NK-92 treated with Interleukin-12 subunit alpha and Interleukin-12 subunit beta, amount 100 ng/mL, for 24 hours (cell line): ENCODE results near the gene HNRNPR.

Experiments used
- DNase-seq: peaks from one replicate; lab custom pipeline; 2025; lab: John Stamatoyannopoulos, UW

Gene HNRNPR

DNA sequence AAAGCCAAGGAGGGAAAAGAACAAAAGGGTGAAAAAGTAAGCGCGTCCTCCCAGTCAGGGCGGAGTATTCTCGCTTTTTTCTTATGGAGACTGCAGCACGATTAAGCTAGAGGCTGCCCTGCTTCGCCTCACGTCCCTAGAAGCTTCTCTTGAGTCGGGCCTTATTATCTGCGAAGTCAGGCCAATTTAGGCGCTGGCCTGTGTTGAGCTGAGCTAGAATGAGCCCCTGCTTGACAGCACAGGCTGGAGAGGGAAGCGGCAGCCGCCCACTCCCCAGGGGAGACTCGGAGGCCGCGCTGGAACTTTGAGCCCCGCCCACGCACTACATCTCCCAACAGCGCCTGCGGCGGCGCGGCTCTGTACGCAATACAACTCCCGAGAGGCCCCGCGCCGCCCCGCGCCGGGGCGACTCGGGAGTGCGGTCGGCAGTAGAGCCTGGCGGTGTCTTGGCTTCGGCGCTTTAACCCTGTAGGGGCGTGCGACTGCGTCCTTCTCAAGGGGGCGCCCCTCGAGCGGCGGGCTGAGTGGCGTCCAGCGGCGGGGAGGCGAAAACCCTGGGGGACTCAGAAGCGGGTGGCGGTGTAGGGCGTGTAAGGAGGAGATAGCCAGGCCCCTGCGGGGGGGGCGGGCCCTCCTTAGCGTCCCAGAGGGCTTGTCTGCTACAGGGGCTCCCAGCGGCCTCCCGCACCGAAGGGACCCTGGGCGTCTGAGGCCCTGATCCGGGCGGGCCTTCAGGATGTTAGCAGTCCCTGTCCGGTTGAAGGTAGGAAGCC is 24.7 kb upstream of the HNRNPR start:
- DNase-seq, result peak; percentile 83

DNA sequence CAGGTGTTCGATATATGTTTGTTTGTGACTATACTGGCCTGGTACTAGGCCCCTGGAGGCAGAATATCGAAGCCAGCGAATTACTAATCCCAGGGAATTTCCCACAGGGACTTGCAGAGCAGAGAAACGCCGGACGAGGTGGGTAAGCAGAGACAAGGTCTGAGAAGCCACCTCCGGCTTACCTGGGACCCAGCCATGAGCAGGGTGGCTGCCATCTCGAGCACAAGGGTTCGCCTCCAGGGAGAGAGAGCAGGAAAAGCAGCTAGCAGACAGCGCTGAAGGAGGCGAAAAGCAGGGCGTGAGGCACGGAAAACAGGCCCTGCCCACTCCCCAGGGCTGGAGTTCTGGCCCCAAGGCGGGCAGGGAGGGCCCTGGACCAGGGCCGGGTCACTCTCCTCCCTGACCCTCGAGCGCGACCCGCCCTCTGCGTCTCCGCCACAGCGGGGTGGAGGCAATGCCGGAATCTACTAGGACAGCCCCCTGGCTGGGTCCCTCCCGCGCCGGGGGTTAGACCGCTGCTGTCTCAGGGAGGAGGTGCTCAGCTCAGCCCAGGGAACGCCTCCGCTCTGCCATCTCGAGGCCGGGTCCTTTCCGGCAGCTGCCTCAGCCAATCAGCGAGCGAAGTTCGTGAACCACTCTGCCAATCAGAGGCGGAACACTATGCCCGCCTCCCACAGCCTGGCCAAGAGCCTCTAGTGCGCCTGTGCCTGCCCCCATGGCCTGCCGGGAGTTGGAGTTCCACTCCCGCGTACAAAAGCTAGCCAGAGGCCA is 23.9 kb upstream of the HNRNPR start:
- DNase-seq, result peak; percentile 98

DNA sequence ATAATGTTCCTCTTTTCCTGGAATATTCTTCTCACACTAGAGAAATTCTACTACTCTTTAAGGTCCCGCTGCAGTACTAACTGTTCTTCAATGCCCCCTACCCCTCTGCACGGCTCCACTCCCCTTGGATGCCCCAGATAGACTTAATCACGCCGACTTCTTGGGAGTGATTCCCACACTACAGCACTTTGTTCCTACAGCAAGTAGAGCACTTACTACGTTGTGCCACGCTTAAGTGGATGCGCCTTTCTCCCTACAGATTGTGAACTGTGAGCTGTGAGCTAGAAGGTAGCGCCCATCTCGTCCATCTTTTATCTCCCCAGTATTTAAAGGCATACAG is 23.3 kb upstream of the HNRNPR start:
- DNase-seq, result no peak

DNA sequence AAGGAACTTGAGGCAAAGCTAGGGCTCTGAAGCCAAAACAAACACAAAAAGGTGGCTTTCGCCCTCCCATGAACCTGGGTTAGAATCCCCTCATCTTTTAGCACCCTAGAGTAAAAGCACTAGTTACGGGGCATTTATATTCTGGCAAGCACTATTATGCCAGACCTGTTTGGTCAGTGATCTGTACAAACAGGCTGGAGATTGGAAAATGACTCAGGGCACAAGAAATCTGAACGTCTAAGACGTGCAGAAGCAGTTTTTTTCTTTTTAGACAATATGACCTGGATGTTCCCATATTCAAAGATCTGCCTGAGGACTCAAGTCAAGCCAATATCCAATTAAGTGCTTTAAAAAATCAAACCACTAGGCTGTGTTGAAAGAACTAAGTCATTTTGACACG is 22.5 kb upstream of the HNRNPR start:
- DNase-seq, result no peak

DNA sequence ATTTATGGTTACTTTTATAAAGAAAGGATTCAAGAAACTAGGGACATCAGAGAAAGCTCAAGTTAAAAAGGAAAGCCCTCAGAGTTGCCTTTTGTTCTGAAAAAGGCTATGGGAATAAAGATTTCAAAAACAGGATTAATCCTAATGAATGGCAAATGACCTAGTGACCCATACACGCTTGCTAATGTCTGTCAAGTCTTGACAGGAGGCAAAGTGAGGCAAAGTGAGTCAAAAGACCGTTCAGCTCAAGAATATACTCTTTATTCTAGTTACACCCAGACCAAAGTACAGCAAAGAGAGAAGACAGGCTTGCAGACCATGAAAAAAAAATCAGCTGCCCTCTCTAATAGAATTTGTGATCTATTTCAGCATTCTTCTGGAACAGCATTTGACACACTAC is 22.1 kb upstream of the HNRNPR start:
- no peak for DNase-seq

DNA sequence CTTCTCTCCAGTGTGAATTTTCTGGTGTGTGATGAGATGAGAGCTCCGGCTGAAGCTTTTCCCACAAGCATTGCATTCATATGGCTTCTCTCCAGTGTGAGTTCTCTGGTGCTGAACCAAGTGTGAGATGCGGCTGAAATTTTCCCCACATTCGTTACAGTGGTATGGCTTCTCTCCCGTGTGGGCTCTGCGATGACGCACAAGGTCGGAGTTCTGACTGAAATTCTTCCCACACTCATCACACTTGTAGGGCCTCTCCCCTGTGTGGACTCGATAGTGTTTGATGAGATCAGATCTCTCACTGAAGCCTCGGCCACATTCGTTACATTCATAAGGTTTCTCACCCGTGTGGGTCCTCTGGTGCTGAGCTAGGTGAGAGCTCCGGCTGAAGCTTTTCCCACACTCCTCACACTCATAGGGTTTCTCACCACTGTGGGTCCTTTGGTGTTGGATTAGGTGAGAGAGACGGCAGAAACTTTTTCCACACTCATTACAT is 18.2 kb upstream of the HNRNPR start:
- no peak for DNase-seq

DNA sequence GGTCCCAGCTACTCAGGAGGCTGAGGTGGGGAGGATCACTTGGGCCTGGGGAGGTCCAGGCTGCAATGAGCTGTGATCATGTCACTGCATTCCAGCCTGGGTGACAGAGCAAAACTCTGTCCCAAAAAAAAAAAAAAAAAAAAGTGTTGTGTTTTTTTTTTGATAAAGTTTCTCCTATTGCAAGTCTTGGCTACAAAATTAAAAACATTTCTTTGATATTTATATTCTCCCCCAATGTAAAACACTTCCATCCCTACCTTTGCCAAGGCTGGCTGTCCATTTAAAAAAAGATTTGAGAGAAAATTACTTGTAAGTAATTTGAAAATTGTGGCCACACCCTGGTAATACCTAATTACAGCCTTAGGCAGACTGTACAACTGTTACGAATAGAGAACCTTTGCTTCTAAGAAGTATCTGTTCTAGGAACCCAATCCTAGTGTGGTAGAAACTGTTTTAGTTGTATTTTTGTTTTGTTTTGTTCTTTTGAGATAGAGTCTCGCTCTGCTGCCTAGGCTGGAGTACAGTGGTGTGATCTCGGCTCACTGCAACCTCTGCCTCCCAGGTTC is 14.3 kb upstream of the HNRNPR start:
- no peak for DNase-seq

DNA sequence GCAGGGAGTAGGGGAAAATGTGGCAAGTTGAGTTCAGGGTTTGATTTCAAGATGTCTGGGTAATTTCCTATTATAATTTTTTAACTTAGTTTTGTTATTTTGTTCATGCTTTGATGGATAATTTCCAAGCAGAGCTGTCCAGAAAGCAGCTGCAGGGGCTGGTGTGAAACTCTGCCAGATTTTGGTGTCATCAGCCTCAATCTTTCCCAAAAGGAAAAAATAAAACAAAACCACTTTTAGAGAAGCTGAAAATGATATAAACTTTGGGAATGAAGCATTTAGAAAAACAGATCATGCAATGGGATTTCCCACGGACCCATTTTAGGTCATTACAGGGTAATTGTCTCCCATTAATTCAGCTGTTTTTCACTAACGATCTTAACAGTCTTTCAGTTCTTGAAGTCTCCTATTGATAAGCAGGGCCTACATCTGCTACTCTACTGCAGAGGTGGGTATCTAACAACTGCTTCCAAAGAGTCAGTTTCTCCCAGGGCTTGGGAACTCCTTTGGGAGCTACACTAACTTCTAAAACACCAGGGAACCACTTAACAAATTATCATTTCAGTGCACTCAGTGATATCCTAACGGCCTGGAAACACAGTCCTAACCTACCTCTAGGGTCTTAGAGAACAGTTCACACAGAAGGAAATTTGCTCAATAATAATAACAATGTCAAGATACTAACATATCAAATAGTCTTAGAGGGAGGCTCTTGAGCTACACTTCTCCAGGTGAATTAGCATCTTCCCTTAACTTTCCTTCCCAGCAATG is 13.2 kb upstream of the HNRNPR start:
- DNase-seq, result no peak

DNA sequence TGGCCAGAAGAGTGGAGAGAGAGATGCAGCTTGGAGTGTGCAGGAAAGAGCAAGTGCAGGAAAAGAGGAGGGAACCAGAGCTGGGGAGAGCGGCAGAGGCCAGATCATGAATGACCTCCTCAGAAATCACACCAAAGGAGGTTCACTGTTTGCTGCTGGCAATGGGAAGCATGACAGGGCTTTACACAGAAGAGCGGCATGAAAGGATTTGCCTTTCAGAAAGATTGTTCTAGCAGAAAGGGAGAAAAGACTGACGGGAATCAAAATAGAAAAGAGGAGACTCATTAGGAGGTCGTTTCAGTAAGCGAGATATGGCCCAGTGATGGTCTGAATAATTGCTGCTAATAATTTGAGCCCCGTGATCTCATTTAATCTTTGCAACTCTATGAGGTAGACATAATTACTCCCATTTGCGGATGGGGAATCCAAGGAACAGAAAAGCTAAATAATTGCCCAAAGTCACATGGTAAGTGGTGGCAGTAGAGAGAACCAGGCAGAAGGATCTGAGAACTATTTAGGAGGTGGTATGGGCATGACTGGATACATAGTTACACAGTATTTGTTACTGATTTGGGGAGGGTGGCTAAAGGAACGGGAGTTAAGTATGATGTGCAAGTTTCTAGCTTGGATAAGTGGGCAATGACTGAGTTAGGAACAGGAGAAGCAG is 12.5 kb upstream of the HNRNPR start:
- no peak for DNase-seq

DNA sequence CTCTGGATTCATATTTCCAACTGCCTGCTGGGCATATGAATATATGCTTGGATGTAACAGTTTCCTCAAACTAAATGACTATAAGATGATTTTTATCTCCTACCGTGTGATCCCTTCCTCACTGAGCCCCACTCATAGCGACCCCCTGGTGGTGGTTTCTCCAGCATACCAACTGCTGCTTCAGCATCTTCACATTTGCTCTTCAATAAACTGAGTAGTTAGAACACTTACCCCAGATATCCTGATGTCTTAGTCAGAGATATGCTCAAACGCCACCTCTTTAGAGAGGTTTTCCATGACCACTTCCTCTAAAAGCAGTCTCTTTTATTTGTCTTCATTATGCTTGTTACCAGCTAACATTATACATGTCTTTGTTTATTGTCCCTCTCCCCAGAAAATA is 10.2 kb upstream of the HNRNPR start:
- DNase-seq, result no peak

DNA sequence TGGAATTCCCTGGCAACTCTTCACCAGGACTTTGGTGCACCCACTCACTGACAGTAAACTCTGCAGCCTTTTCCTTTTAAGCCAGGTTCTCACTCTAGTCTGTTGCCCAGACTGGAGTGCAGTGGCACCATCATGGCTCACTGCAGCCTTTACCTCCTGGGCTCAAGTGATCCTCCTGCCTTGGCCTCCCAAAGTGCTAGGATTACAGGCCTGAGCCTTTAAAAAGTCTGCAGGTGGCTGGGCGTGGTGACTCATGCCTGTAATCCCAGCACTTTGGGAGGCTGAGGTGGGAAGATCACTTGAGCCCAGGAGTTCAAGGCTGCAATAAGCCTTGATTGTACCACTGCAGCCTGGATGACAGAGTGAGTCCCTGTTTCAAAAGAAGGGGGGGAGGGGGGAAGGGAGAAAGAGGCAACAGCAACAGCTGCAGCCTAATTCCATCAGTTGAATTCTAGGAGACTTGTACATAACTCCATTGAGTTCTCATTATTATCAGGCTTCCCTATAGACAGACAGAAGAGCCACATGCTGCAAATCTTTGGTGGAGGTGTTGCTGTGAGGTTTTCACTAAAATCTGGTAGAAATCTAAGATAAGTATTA is 8.1 kb upstream of the HNRNPR start:
- DNase-seq, result no peak

DNA sequence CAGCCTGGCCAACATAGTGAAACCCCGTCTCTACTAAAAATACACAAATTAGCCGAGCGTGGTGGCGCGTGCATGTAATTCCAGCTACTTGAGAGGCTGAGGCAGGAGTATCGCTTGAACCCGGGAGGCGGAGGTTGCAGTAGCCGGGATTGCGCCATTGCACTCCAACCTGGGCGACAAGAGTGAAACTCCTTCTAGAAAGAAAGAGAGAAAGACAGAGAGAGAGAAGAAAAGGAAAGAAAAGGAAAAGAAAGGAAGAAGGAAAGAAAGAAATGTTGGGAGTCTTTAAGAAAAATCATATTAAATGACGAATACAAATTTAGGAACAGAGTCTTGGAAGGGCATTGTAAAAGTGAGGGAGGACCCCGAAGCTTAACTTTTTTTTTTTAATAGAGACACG is 1.8 kb upstream of the HNRNPR start:
- no peak for DNase-seq

DNA sequence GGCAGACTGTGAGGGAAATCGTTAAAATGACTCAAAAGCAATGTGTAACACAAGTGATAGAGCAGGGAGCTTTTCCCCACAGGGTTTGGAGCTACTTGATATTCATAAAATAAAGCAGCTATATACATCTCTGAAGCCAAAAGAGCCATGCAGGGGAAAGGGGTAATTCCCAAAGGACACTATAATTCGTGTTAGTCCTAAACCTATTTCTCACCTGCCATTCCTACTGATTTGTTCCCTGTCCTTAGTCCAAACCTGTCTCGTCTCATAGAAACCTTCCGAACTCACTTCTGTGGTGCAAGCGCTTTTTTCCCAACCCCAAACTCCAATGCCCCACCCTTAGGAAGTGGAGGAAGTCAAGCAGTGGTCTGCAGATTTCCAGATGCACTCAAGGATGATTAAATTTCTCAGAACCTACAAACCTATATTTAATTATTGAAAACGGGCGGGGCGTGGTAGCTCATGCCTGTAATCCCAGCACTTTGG is 946 bp upstream of the HNRNPR start:
- DNase-seq, result no peak

DNA sequence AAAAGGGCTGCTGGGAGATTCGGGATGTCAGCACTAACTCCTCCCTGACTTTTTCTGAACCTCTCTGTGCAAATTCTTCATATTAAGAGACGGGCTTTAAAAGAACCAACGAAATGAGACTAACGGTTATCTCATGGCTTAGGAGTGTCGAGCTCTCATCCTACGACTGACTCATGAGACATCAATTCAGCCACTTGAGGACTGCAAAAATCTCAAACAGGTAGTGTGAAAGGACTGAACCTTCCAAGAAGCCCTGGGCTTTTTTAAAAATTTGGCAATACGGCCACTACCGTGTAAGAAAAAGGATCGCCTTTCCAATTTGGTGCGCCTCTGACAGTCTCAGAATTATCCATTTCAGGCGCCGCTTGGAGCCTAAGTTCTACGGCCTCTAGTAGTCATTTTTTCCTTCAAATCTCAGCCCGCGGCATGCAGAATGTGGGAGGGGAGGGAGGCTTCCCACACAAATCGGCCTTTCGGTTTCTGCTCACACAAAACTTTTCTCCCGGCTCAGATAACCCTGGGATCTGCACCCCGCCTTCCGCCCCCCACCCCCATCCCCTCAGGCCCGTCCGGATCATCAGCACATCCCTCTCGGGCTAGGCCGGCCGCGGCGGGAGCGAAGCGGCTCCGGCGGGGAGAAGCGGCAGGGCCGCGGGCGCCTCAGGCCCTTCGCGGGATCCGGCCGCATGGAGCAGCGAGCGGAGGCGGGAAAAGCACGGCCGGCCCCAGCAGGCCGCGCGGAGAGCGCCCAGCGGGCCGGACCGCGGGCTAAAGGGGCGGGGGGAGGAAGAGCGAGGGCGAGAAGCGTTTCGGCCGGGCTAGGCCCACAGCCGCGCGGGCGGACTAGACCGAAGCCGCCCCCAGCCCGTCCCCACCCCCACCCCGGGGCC is 618 bp downstream of the HNRNPR start:
- peak; percentile 49 for DNase-seq

DNA sequence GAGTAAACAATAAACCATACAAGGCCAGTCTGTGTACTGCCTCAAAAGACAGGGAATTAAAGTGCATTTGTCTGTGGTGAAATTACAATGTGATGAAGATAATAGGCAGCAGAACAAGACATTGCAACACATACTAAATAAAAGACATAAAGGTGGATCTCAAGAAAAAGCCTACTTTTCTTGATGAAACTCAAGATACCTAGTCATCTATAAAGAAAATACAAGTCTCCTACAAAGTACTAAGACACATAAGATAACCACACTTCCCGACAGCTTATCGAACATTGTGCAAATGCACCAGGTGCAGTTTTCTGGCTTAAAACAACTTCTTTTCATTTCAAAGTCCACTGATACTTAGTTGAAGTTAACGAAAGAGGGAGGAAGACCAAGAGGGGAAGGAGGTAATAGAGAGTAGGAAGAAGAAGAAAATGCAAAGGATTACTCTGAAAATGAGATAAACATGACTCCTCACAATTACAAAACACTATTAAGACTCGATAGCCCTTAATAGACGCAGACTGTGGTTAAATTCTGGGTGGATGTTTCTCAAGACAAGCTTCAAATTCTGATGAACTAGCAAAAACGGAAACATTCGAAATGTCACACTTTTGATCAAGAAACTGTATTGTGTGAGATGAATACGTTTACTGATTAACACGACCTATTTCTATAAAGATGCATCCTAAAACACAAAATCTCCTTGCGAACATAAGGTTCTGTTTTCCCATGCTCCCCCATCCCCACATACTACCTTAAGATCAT is 2.0 kb downstream of the HNRNPR start:
- DNase-seq, result no peak

DNA sequence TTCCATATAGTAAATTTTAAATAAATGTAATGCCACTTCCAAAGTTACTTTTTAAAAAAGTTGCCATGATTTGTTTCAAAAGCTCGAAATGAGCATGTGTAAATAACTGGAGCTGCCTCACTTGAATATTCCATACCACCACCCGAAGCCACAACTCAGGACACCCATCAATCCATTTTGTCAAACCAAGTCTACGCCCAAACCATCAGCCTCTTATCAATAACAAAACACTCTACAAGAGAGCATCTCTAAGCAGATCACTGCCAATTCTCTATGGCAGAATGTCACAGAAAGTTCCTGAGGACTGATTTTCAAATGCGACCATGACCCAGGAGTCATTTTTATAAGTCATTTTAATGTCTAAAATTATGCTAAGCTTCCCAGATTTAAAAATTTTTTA is 4.5 kb downstream of the HNRNPR start:
- DNase-seq, result no peak

DNA sequence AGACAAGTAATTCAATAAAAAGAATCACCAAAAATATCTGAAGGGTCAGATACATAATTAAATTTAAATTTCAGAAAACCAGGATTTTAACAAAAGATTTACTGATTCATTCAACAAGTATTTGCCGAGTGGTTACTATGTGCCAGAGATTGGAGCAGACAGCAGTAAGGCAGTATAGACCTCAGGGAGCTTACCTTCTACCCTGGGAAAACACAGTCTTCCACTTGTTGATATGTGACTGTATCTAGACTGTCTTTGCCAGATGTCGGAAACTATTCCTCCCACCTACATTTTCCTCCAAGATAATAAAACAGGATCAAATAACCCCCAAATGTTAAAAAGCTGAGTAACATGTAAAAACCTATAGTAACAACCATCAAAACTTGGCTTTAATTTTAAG is 6.2 kb downstream of the HNRNPR start:
- no peak for DNase-seq

DNA sequence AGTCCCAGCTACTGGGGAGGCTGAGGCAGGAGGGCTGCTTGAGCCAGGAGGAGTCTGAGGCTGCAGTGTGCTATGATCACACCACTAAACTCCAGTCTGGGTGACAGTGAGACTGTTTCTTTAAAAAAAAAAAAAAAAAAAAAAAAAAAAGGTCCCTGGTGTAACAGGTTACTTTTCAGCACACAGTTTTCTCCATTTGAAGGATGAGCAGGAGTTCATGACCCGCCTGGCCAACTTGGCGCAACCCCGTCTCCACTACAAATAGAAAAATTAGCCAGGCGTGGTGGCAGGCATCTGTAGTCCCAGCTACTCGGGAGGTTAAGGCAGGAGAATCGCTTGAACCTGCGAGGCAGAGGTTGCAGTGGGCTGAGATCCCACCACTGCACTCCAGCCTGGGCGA is 12.4 kb downstream of the HNRNPR start:
- no peak for DNase-seq

DNA sequence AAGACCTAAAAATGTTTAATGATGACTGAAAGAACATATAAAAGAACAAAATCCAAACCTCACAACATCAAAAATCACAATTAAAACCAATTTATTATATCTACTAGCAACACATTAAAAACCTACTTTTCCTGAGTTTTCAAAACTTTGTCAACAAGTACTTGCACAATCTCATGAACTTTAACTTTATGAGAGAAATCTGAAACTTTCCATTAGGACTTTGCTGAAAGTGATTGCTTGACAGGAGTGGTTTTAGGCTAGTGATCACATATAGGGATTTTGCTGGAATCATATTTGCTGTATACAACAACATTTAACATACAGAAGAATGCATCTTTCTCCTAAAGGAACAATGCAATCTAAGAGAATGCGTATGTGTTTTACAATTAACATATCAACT is 13.2 kb downstream of the HNRNPR start:
- no peak for DNase-seq

DNA sequence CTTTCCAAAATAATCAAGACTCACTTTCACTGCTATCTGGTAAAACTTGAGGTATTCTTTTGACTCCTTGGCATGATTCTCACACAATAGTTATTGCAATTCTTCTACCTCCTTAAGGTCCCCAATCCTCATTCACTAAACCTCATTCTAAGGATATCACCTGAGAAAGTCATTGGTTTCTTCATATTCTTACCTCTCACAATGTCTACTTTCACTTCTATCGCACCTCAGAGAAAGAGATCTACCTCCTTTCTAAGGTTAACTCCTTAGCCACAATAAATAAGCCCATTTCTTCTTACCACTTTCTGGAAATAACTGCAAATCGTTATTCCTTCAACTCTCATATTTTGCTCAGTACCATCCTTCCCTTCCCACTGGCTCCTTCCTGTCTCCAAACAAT is 18.7 kb downstream of the HNRNPR start:
- no peak for DNase-seq
